ENCODE measurements around the gene TUBB4A. TPM values are rescaled to one million over a fixed set of nuclear protein-coding genes. Genes with fewer than 3 reads are reported as not detected.

The TUBB4A gene
- total and polyA plus RNA-seq, 2 experiments from 2014 or later: 4.4 to 7.3 TPM

DNA sequence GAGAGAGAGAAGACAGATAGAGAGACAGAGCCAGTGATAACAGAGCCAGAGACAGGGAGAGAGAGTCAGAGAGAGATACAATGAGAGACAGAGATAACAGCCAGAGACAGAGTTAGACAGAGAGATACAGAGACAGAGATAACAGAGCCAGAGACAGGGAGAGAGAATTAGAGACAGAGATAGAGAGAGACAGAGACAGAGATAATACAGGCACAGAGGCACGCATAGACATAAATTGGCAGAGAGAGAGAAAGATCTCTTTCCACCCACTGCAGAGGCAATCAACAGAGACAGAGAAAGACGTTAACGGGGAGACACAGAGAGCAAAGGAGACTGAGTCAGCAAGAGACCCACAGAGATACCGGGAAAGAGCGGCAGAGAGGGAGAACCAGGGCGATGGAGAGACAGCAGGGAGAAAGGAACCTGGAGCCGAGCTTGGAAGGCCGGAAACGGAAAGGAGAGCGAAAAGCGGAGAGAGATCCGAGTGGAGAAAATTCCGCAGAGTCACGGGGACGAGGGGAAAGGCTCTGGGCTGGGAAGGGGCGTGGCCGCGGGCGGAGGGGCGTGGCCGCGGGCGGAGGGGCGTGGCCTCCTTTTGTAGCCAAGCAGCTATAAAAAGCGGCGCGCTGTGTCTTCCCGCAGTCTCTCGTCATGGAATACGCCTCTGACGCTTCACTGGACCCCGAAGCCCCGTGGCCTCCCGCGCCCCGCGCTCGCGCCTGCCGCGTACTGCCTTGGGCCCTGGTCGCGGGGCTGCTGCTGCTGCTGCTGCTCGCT, 28.5 kb upstream of the TUBB4A start, which contains the start of gene TNFSF9:
TNFSF9 (plus strand) TSS at position 641 of the 777 bp plus-strand sequence; CDS start at position 652, 11 bp downstream.
- Histone ChIP-seq H3K9me2 (replicated peaks; ENCODE audit: insufficient read depth) (no peaks in the 10 kb centered on the region), H3K4me2 (peak within 1 kb of the TSS; percentile 92), H3K79me2 (no peaks in the 10 kb centered on the region), H3K27ac (peak within 1 kb of the TSS; percentile 67), H2AFZ (peak within 1 kb of the TSS; percentile 89), H3K4me1 (ENCODE audit: insufficient read depth) (peaks cover 6% of the 10 kb centered on the region), H3K4me3 (peak within 1 kb of the TSS; percentile 33), H3K9me3 (ENCODE audit: low read depth) (no peaks in the 10 kb centered on the region), H4K20me1 (ENCODE audit: insufficient read depth, poor library complexity, severe bottlenecking) (no peaks in the 10 kb centered on the region), H3K27me3 (peaks cover 28% of the 10 kb centered on the region), H3K36me3 (replicated peaks; ENCODE audit: insufficient read depth, low read depth) (no peaks in the 10 kb centered on the region)
- TF ChIP-seq EZH2 (IDR thresholded peaks at IDR 0.05; ENCODE audit: borderline replicate concordance) (no peak), EZH2phosphoT487 (IDR thresholded peaks at IDR 0.05; ENCODE audit: low read depth, severe bottlenecking, unreplicated experiment) (no peak)
- TF ChIP-seq, protein P1, sequence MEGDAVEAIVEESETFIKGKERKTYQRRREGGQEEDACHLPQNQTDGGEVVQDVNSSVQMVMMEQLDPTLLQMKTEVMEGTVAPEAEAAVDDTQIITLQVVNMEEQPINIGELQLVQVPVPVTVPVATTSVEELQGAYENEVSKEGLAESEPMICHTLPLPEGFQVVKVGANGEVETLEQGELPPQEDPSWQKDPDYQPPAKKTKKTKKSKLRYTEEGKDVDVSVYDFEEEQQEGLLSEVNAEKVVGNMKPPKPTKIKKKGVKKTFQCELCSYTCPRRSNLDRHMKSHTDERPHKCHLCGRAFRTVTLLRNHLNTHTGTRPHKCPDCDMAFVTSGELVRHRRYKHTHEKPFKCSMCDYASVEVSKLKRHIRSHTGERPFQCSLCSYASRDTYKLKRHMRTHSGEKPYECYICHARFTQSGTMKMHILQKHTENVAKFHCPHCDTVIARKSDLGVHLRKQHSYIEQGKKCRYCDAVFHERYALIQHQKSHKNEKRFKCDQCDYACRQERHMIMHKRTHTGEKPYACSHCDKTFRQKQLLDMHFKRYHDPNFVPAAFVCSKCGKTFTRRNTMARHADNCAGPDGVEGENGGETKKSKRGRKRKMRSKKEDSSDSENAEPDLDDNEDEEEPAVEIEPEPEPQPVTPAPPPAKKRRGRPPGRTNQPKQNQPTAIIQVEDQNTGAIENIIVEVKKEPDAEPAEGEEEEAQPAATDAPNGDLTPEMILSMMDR (IDR thresholded peaks at IDR 0.05; ENCODE audit: poor library complexity): no peak
- DNase-seq (ENCODE audit: low spot score): peak; percentile 94
- WGBS (ENCODE audit: low lambda C conversion rate, missing lambda C conversion rate): 2% methylated on average over 12 of the region's 44 CpGs

DNA sequence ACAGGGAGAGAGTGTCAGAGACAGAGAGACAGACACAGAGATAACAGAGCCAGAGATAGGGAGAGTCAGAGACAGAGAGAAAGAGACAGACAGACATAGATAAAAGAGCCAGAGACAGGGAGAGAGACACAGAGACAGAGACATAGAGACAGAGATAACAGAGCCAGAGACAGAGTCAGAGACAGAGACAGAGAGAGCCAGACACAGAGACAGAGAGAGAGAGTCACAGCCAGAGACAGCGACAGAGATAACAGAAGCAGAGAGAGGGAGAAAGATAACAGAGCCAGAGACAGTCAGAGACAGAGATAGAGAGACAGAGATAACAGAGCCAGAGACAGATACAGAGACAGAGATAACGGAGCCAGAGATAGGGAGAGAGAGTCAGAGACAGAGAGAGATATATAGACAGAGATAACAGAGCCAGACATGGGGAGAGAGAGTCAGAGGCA, 27.9 kb upstream of the TUBB4A start:
- Histone ChIP-seq H2AFZ (peak overlapping the region; percentile 89), H3K9me3 (ENCODE audit: low read depth) (no peaks in the 10 kb centered on the region), H3K79me2 (no peaks in the 10 kb centered on the region), H3K4me1 (ENCODE audit: insufficient read depth) (peaks cover 6% of the 10 kb centered on the region), H3K27me3 (peaks cover 24% of the 10 kb centered on the region), H3K27ac (peak overlapping the region; percentile 67), H3K4me2 (peak overlapping the region; percentile 92), H3K4me3 (peak overlapping the region; percentile 25), H4K20me1 (ENCODE audit: insufficient read depth, poor library complexity, severe bottlenecking) (no peaks in the 10 kb centered on the region), H3K36me3 (replicated peaks; ENCODE audit: insufficient read depth, low read depth) (no peaks in the 10 kb centered on the region), H3K9me2 (replicated peaks; ENCODE audit: insufficient read depth) (no peaks in the 10 kb centered on the region)
- TF ChIP-seq, protein P1 (IDR thresholded peaks at IDR 0.05; ENCODE audit: poor library complexity): no peak
- TF ChIP-seq EZH2phosphoT487 (IDR thresholded peaks at IDR 0.05; ENCODE audit: low read depth, severe bottlenecking, unreplicated experiment) (no peak), EZH2 (IDR thresholded peaks at IDR 0.05; ENCODE audit: borderline replicate concordance) (no peak)
- no peak for DNase-seq (ENCODE audit: low spot score)
- WGBS (ENCODE audit: low lambda C conversion rate, missing lambda C conversion rate): 75% methylated on average over 2 of the region's 2 CpGs

DNA sequence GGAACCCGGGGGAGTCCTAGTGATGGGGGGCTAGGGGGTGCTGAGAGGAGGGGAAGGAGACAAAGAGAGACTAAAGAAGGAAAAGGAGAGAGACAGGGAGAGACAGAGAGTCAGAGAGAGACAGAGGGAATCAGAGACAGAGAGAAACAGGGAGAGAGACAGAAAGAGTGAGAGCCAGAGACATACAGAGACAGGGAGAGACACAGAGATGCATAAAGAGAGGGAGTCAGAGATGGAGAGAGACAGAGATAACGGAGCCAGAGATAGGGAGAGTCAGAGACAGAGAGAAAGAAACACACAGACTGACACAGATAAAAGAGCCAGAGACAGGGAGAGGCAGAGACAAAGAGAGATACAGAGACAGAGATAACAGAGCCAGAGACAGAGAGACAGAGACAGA, 27.2 kb upstream of the TUBB4A start:
- DNase-seq (ENCODE audit: low spot score): no peak
- Histone ChIP-seq H3K4me2 (no peak overlapping the region), H3K4me3 (no peak overlapping the region), H3K4me1 (ENCODE audit: insufficient read depth) (peaks cover 6% of the 10 kb centered on the region), H3K9me2 (replicated peaks; ENCODE audit: insufficient read depth) (no peaks in the 10 kb centered on the region), H3K27me3 (peaks cover 19% of the 10 kb centered on the region), H2AFZ (no peak overlapping the region), H3K36me3 (replicated peaks; ENCODE audit: insufficient read depth, low read depth) (no peaks in the 10 kb centered on the region), H4K20me1 (ENCODE audit: insufficient read depth, poor library complexity, severe bottlenecking) (no peaks in the 10 kb centered on the region), H3K27ac (no peak overlapping the region), H3K9me3 (ENCODE audit: low read depth) (no peaks in the 10 kb centered on the region), H3K79me2 (no peaks in the 10 kb centered on the region)
- 92% methylated on average over 1 of the region's 2 CpGs for WGBS (ENCODE audit: low lambda C conversion rate, missing lambda C conversion rate)
- no peak for TF ChIP-seq EZH2 (IDR thresholded peaks at IDR 0.05; ENCODE audit: borderline replicate concordance)
- TF ChIP-seq EZH2phosphoT487 (IDR thresholded peaks at IDR 0.05; ENCODE audit: low read depth, severe bottlenecking, unreplicated experiment): no peak
- TF ChIP-seq, protein P1 (IDR thresholded peaks at IDR 0.05; ENCODE audit: poor library complexity): no peak
